Mesendoderm (in vitro differentiated cells): ENCODE results near the gene ADIPOR1.

Experiments
- DNase-seq: peaks from one replicate; pipeline ENCODE4 v3.0.0; 2013
- H2AK5ac ChIP-seq: 2 replicates; pipeline ENCODE4 v1.6.1; 2013; ENCODE audit warnings: low read length, inconsistent platforms
- H2BK120ac ChIP-seq: 2 replicates; pipeline ENCODE4 v1.6.1; 2013; ENCODE audit warnings: low read depth, mild to moderate bottlenecking, low read length, moderate library complexity, mixed read lengths
- H2BK15ac ChIP-seq: replicated peaks from 2 replicates; pipeline ENCODE4 v1.6.1; 2013; ENCODE audit warnings: low read depth, mild to moderate bottlenecking, moderate library complexity
- H2BK5ac ChIP-seq: 2 replicates; pipeline ENCODE4 v1.6.1; 2013; ENCODE audit warnings: low read length, inconsistent platforms
- H3K18ac ChIP-seq: 2 replicates; pipeline ENCODE4 v1.6.1; 2013; ENCODE audit warnings: mild to moderate bottlenecking, low read length, mixed read lengths
- H3K23ac ChIP-seq: one replicate; pipeline ENCODE4 v1.6.1; 2013; ENCODE audit warnings: low read length
- H3K27ac ChIP-seq: 2 replicates; pipeline ENCODE4 v1.5.1; 2013; ENCODE audit warnings: low read depth, mild to moderate bottlenecking, inconsistent platforms, low read length, moderate library complexity
- H3K27me3 ChIP-seq: 2 replicates; pipeline ENCODE4 v1.6.1; 2013; ENCODE audit warnings: low read length, control low read depth, mild to moderate bottlenecking, inconsistent platforms; ENCODE audit not compliant: insufficient read depth, poor library complexity
- H3K36me3 ChIP-seq: 2 replicates; pipeline ENCODE4 v1.6.1; 2013; ENCODE audit warnings: low read length, inconsistent platforms; ENCODE audit not compliant: control insufficient read depth, insufficient read depth
- H3K4ac ChIP-seq: one replicate; pipeline ENCODE4 v1.6.1; 2013; ENCODE audit warnings: low read depth, mild to moderate bottlenecking, low read length, moderate library complexity
- H3K4me1 ChIP-seq: 2 replicates; pipeline ENCODE4 v1.6.1; 2013; ENCODE audit warnings: low read depth, low read length, inconsistent platforms; ENCODE audit not compliant: control insufficient read depth
- H3K4me2 ChIP-seq: 2 replicates; pipeline ENCODE4 v1.6.1; 2013; ENCODE audit warnings: low read length
- H3K4me3 ChIP-seq: 2 replicates; pipeline ENCODE4 v1.5.1; 2013; ENCODE audit warnings: mild to moderate bottlenecking, low read length
- H3K56ac ChIP-seq: one replicate; pipeline ENCODE4 v1.6.1; 2013; ENCODE audit warnings: low read length
- H3K79me1 ChIP-seq: 2 replicates; pipeline ENCODE4 v1.6.1; 2013; ENCODE audit warnings: low read length, inconsistent platforms
- H3K79me2 ChIP-seq: 2 replicates; pipeline ENCODE4 v1.6.1; 2013; ENCODE audit warnings: mild to moderate bottlenecking, low read length; ENCODE audit not compliant: control insufficient read depth, insufficient read depth
- H3K9ac ChIP-seq: 2 replicates; pipeline ENCODE4 v1.6.1; 2013; ENCODE audit warnings: low read length, inconsistent platforms
- H4K5ac ChIP-seq: one replicate; pipeline ENCODE4 v1.6.1; 2013; ENCODE audit warnings: low read length
- H4K8ac ChIP-seq: one replicate; pipeline ENCODE4 v1.6.1; 2013; ENCODE audit warnings: low read depth, mild to moderate bottlenecking, control low read depth, low read length, moderate library complexity
- WGBS: extraction: QIAGEN DNeasy Blood & Tissue Kit; methylation state at CpG from one replicate; pipeline ENCODE4 v1.1.7; 2013; ENCODE audit warnings: low lambda C conversion rate, missing lambda C conversion rate; ENCODE audit not compliant: insufficient coverage; ENCODE audit errors: extremely low coverage; 5-methylcytosine and 5-hydroxymethylcytosine counted together

The ADIPOR1 gene

DNA sequence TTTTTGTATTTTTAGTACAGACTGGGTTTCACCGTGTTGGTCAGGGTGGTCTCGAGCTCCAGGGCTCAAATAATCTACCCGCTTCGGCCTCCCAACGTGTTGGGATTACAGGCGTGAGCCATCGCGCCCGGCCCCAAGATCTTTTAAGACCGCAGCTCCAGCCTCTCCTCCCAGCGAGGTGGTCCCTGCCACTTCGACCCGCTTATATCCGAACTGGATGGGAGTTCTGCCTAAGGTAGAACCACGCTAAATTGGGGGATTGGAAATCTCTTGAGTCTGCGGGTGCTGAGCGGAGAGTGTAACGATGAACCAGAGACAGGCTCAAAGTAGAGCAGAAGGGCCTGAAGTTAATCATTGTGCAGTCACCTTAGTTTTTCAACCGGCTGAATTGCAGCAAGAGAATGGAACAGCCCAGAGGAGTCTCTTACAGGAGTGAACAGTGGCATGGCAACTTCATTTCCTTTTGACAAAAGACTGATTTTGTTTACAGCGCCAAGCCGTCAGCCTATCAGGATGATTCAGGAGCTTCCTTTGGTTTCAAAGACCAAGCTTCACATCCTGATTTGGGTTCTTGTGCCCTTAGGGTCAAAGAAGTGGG is 9.7 kb upstream of the ADIPOR1 start:
- Histone ChIP-seq H3K79me2 (no peaks in the 10 kb centered on the region), H2BK120ac (no peak overlapping the region), H3K27me3 (no peaks in the 10 kb centered on the region), H3K4ac (no peak overlapping the region), H3K36me3 (no peaks in the 10 kb centered on the region), H3K4me2 (peak overlapping the region; percentile 39), H2BK15ac (no peak overlapping the region), H3K79me1 (no peaks in the 10 kb centered on the region), H3K18ac (no peak overlapping the region), H3K23ac (no peak overlapping the region), H2AK5ac (no peak overlapping the region), H2BK5ac (no peak overlapping the region), H4K8ac (no peak overlapping the region), H4K5ac (no peak overlapping the region), H3K9ac (peak overlapping the region; percentile 64), H3K4me1 (peaks cover 5% of the 10 kb centered on the region), H3K4me3 (peak overlapping the region; percentile 6), H3K27ac (peak overlapping the region; percentile 28), H3K56ac (peak overlapping the region; percentile 86)
- DNase-seq = peak; percentile 21
- whole genome bisulfite sequencing = no CpG with 5 or more reads among the region's 21 CpGs

DNA sequence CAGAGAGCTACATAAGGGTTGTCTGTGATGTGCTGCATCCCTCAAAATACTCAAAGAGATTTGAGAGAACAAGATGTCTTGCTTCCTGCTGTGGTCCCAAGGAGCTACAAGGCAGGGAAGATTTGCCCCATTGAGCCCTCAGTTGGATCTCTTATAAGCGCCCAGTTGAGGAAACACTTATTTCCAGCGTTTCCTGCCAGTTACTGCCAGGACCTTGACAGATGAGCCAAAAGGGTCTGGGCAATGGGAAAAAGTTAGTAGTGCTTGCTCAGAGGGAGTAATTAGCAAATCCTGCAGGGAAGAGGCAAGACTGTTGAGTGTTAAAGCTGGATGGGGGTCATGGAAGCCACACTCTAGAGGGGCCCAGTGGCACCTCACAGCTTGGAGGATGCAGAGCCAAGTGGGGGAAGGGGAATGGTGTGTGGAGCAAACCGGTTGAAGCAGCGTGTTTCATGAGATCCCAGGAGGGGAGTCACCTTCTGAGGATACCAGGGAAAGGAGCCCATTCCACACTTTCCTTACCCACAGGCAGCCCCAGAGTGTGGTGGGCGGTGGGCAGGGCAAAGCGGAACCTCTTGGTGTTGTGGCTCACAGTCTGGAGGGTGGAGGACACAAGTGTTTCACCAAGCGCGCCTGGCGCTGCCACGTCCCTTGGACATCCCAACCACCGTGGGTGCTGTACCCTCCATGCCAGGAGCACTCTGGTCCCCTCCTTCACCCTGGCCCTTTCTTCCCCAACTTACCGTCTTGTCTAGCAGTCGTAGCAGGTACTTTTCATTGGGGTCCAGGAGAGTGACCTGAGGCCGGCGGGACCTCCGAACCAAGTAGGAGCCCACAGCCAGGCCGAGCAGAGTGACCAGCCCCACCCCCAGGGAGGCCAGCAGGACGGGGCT is 8.1 kb upstream of the ADIPOR1 start:
- Histone ChIP-seq H4K5ac (no peak overlapping the region), H3K27me3 (no peaks in the 10 kb centered on the region), H2BK5ac (no peak overlapping the region), H2AK5ac (peak overlapping the region; percentile 45), H3K4ac (no peak overlapping the region), H3K4me2 (peak overlapping the region; percentile 81), H2BK120ac (no peak overlapping the region), H3K18ac (no peak overlapping the region), H4K8ac (no peak overlapping the region), H3K79me1 (no peaks in the 10 kb centered on the region), H3K4me1 (peaks cover 5% of the 10 kb centered on the region), H3K4me3 (peak overlapping the region; percentile 95), H2BK15ac (no peak overlapping the region), H3K9ac (peak overlapping the region; percentile 93), H3K27ac (no peak overlapping the region), H3K56ac (peak overlapping the region; percentile 98), H3K23ac (no peak overlapping the region), H3K36me3 (no peaks in the 10 kb centered on the region), H3K79me2 (no peaks in the 10 kb centered on the region)
- WGBS = no CpG with 5 or more reads among the region's 18 CpGs
- DNase-seq = no peak

DNA sequence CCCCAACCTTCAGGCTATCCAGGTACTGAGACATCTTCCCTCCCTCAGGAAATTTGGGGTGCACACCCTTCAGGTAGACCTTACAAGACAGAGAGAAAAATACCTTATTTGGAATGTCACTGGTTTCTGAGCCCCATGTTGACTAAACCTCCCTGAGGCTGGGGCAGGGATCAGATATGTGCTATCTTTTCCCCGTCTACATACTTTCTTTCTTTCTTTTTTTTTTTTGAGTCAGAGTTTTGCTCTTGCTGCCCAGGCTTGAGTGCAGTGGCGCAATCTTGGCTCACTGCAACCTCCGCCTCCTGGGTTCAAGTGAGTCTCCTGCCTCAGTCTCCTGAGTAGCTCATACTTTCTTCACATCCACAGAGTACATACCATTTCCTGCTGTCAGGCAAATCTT is 7.3 kb upstream of the ADIPOR1 start:
- Histone ChIP-seq H3K56ac (no peak overlapping the region), H2BK120ac (no peak overlapping the region), H3K4ac (no peak overlapping the region), H2BK15ac (no peak overlapping the region), H3K36me3 (no peaks in the 10 kb centered on the region), H3K27ac (no peak overlapping the region), H2BK5ac (no peak overlapping the region), H3K79me2 (no peaks in the 10 kb centered on the region), H3K4me2 (no peak overlapping the region), H3K18ac (no peak overlapping the region), H3K4me1 (peaks cover 5% of the 10 kb centered on the region), H3K79me1 (no peaks in the 10 kb centered on the region), H2AK5ac (no peak overlapping the region), H3K27me3 (no peaks in the 10 kb centered on the region), H3K23ac (no peak overlapping the region), H4K5ac (no peak overlapping the region), H4K8ac (no peak overlapping the region), H3K9ac (no peak overlapping the region), H3K4me3 (no peak overlapping the region)
- no CpG with 5 or more reads among the region's 3 CpGs for WGBS
- no peak for DNase-seq

DNA sequence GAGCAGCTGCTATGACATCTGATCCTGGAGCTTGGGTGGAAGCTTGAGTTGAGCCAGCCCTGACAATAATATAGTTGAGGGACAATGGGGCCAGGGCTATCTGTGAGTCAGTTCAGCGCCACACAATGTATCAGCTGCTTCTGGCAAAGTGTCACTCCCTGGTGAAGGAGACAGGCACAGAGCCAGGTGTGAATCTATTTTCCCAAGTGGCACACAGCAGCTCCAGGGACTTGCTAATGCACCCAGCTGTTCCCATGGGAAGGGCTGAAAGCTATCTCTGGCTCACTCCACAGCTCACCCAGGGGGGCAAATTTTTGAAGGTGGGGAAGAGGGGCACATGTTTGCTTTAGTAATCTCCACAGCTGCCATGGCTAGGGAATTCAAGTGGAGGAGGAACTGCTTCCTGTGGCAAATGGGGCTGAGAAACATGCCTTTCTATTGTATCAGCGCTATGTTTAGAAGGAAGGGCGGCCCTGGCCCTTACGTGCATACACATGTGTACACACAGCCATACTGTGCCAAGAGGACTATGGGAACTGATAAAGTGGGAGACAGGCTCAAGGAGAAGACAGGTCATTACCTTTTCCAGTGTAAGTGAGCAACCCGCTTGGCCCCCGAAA is 6.8 kb upstream of the ADIPOR1 start:
- Histone ChIP-seq H3K79me1 (no peaks in the 10 kb centered on the region), H2BK15ac (no peak overlapping the region), H3K18ac (no peak overlapping the region), H2AK5ac (no peak overlapping the region), H3K23ac (no peak overlapping the region), H4K5ac (no peak overlapping the region), H3K4ac (no peak overlapping the region), H3K36me3 (no peaks in the 10 kb centered on the region), H3K27ac (no peak overlapping the region), H3K4me1 (peaks cover 5% of the 10 kb centered on the region), H3K4me3 (no peak overlapping the region), H2BK5ac (no peak overlapping the region), H3K79me2 (no peaks in the 10 kb centered on the region), H3K56ac (peak overlapping the region; percentile 3), H3K9ac (no peak overlapping the region), H4K8ac (no peak overlapping the region), H3K4me2 (no peak overlapping the region), H3K27me3 (no peaks in the 10 kb centered on the region), H2BK120ac (no peak overlapping the region)
- DNase-seq = peak; percentile 60
- WGBS = no CpG with 5 or more reads among the region's 6 CpGs

DNA sequence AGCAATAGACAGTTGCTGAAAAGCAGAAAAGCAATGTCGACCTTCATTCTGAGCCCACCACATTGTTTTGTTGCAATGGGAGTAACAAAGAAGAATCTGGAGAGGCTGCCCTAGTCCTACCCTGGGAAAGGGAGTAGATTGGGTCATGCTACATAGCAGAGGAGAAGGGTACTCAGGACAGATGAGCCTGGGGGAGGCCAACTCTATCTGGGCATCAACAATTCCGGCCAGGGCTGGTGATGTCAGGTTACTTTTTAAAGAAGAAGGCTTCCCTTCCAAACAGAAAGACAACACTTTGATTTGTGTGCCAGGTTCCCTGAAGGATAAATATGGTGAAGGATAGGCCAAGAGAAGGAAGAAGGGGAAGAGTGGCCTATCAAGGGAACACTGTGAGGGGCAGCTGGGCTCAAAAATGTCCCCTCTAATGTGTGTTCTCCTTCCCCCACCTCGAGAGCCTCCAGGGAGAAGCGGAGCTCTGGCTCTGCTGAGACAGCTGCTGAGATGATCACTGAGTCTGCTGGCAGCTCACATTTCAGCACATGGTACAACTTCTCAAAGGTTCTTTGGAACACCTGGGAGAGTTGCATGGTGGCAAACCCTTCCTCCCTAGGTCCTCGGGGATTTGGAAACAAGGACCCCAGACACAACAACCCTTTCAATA is 3.2 kb upstream of the ADIPOR1 start:
- peaks cover 11% of the 10 kb centered on the region for H3K79me2 ChIP-seq
- H2BK120ac ChIP-seq = no peak overlapping the region
- no peak overlapping the region for H2BK15ac ChIP-seq
- H3K18ac ChIP-seq = no peak overlapping the region
- H3K27me3 ChIP-seq = no peaks in the 10 kb centered on the region
- no CpG with 5 or more reads among the region's 5 CpGs for WGBS
- H2BK5ac ChIP-seq = no peak overlapping the region
- H2AK5ac ChIP-seq = no peak overlapping the region
- no peak for DNase-seq
- H3K79me1 ChIP-seq = no peaks in the 10 kb centered on the region
- peaks cover 2% of the 10 kb centered on the region for H3K4me1 ChIP-seq
- no peak overlapping the region for H3K4me3 ChIP-seq
- H3K4me2 ChIP-seq = no peak overlapping the region
- H4K5ac ChIP-seq = no peak overlapping the region
- H3K36me3 ChIP-seq = no peaks in the 10 kb centered on the region
- H3K9ac ChIP-seq = no peak overlapping the region
- H3K4ac ChIP-seq = no peak overlapping the region
- no peak overlapping the region for H3K56ac ChIP-seq
- H3K23ac ChIP-seq = no peak overlapping the region
- no peak overlapping the region for H3K27ac ChIP-seq
- no peak overlapping the region for H4K8ac ChIP-seq
